GM19239 (cell line): ENCODE data around the gene SYT7.

Experiments used
- DNase-seq: peaks from one replicate; pipeline ENCODE4 v3.0.0; 2011; ENCODE audit warnings: low spot score; ENCODE audit not compliant: insufficient read length
- FAIRE-seq: peaks from 2 replicates; lab custom pipeline; 2011; peaks lifted over from hg19 to GRCh38; lab: Jason Lieb, UNC

The SYT7 gene

DNA sequence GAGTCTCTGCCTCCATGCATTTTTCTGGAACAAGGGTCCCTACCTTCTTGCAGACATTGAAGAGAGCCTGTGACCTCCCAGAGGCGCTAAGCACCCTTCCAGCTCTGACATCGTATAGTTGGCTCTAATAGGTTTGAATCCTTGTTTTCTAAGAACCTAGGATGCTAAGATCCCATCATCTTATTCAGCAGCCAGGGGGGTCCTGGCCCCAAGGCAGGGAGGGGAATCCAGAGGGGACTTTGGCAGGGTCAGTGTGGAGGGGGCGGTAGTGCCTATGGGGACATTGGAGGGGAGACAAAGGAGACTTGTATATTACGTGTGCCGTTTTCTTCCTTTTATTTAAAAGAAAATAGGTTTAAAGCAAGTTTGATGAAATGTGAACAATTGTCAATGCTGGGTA, 75.8 kb downstream of the SYT7 start:
- no peak for FAIRE-seq
- no peak for DNase-seq

DNA sequence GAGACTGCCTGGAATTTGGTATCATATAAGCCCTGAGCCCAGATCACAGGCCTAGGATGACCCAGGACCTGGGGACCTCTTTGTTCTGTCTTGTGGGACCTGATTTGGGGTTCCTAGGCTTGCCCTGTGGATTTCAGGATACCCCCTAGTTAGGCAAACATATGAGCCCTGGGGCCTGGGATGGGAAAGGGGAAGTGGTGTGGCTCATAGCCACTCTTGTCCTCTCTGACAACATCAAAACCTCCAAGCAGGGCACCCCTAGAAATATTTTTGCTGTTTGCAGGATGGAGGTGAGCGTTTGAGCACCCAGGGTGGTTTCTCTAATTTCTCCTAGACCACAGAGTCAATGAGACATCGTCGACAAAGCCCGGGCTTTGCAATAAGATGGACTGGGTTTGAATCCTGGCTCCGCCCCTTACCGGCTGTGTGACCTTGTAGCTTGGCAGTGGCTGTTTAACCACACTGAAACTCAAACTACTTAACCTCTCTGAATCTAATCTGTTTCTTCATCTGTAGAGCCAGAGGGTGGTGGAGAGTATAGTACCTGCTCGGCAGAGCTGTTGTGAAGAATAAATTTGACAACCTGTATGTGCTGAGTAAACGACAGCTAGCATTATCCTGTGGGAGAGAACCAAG, 77.6 kb downstream of the SYT7 start:
- DNase-seq: no peak
- FAIRE-seq: no peak

- DNase-seq (no peak), FAIRE-seq (no peak)
These were observed 78.4 kb downstream of the SYT7 start for GRCh38 chr11:61502522-61502921.

GRCh38 chr11:61499816-61500491, 80.9 kb downstream of the SYT7 start:
- no peak for FAIRE-seq
- no peak for DNase-seq

DNA sequence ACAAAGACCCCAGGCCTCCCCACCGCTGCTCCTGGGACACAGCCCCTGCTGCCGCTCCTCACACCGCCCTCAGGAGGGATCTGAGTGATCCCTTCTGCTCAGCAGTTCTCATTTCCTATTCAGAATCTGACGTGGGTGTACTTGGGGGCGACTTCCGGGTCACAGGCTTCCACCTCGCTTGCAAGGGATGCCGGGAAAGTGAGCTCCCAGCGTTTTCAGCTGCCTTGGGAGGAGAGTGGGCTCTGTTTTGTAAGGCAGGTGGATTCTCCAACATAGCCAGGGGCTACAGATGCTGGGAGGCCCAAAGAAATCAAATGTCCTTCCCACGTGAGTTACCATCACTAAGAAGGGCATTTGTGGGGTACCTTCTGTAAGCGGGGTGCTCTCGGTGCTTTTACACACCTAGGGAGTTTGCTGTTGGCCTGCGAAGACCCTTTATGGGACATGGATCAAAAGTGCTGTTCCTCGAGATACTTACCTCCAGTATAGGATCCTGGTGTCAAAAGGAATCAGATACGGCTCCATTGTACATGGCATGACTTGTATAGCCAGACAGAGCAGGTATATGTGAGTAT, 82.0 kb downstream of the SYT7 start:
- FAIRE-seq: no peak
- DNase-seq: no peak

DNA sequence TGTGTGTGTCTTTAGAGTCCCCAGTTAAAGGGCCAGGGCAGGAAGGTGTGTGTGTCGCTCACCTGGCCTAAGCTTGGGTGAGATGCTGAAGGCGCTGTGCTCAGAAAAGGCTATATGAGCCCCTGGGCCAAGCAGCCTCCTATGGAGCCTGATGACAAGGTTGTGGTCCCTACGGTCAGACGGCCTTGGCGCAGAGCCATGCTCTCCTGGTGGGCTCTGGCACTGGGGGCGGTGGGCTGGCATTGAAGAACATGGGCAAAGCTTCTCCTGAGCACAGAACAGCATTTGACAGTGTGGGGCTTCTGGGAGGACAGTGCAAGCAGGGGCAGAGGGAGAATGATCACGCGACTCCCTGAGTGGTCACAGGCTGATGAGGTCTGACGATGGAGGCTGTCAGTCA, 83.0 kb downstream of the SYT7 start:
- FAIRE-seq (no peak), DNase-seq (no peak)

- FAIRE-seq: no peak
- DNase-seq: no peak
These were observed 83.4 kb downstream of the SYT7 start for GRCh38 chr11:61497473-61497872.

GRCh38 chr11:61496602-61497400, 84.1 kb downstream of the SYT7 start:
- DNase-seq: no peak
- FAIRE-seq: no peak

DNA sequence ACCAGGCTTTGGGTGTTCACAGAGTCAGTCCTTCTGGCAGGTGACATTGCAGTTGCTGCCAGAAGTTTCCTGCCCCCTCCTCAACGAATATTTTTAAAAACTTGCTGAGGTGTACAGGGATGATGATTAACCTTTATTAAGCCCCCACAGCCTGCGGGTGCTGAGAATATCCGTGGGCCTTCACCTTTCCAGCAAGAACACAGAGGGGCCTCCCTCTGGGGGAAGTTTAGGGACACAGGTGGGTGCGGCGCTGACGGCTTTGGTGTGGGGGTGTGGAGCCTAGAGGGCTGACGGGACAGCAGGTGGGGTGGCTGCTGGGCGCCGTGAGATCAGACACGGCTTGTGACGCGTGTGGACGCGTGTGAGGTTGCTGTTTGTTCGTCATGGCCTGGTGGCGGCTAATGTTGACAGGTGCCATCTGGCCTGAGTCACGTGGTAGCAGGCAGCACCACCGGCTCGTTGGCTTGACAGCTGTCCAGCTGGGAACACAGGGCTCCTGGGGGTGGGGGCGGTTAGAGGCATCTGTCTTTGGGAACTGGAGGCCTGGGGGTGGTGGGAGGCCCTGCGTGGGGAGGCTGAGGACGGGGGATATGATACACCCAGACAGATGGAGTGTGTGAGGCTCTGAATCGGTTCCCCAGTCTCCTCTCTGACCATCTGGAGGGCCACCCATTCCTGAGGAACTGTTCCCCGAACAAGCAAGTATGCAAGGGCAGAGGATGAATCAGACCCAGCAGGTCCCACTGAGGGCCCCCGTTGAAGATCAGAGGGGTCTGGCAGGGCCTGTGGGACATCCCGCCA, 84.9 kb downstream of the SYT7 start:
- DNase-seq (no peak), FAIRE-seq (no peak)

GRCh38 chr11:61494381-61494961, 86.4 kb downstream of the SYT7 start:
- DNase-seq (no peak), FAIRE-seq (no peak)

DNA sequence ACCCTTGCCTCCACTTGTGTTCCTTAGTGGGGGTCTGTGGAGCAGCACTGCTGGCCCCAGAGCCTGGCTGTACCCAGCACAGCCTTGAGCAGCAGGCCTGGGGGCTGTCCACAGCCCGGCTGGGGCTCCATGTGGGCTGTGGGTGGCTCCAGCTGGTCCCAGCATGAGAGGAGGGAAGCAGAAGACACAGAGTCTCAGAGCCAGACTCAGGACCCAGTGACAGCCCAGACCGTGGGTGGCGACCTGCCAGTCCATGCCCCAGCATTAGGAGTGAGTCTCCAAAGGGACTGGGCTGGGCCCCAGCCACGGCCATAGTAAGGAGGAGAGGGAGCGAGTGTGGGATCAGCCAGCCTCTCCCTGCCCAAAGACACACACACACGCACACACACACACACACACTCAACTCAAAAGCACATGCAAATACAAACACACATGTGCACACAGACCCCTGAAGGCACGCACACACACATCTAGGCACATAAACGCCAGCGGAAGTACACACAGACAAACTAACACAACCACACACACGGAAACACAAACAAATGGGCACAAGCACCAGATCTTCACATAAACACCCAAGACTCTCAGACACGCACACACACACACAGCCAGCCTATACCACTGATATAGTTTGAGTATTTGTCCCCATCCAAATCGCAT, 89.0 kb downstream of the SYT7 start:
- no peak for FAIRE-seq
- DNase-seq: no peak

GRCh38 chr11:61489833-61490721, 90.8 kb downstream of the SYT7 start:
- FAIRE-seq (no peak), DNase-seq (no peak)

DNA sequence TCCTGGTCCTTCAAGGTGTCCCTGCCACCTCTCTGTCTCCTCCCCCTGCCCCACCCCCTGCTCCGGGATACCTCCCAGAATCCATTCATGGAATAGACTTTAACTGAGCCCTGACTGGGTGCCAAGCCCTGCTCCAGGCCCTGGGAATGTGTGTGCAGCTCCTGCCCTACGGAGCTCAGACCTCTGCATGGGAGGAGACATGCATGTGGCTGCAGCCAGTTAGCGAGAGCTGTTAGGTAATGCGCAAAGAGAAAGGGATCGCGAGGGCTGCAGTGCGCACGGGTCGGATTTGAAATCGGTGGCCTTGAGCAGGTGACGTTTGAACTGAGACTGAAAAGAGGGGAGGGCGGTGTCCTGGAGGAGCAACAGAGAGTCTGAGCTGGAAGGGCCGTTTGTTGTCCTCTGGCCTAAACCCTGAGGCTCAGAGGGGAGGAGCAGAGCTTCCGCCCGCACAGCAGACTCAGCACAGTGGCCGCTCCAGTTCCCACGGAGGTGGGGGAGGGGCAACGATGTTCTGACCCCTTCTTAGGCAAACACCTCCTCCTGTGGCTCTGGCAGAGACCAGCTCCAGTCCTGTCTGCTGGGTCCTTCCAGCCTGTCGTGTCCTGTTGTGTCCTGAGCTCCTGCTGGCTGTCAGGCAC, 92.1 kb downstream of the SYT7 start:
- no peak for FAIRE-seq

DNA sequence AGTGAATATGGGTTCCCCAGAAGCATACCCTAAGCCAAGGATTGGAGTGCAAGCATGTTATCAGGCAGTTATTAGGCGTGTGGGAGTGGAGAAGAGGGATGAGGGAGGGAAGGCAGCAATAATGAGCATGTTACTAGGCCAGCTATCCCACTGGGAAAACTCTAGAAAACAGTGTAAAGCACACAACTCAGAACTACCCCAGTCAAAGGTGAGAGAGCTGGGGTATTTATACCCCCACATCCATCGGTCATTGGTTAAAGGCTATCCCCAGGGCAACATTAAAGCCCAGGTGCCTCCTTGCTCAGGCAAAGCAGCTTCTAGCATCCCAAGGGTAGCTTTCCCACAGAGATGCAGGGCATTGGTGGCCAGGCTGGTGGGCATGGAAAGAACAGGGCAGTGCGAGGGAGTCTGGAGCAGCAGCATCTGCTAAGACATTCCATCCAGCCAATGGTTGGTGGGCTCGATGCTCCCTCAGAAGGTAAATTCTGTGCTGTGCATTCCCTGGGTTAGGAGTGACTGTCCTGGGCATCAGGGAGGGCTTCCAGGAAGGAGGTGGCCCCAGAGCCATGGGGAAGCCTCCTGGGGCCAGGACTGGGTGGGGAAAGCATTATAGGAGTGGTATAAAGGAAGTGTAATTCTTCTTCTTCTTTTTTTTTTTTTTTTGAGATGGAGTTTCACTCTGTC, 93.4 kb downstream of the SYT7 start:
- no peak for DNase-seq
- no peak for FAIRE-seq

More for the DNA sequence above, 92.1 kb downstream of the SYT7 start:
- DNase-seq: no peak

GRCh38 chr11:61486779-61487178, 94.1 kb downstream of the SYT7 start:
- FAIRE-seq (no peak), DNase-seq (no peak)

- no peak for FAIRE-seq
- DNase-seq: no peak
These were observed 94.8 kb downstream of the SYT7 start for GRCh38 chr11:61486011-61486620.

- FAIRE-seq: no peak
These were observed 95.8 kb downstream of the SYT7 start for GRCh38 chr11:61485080-61485479.

More at GRCh38 chr11:61485080-61485479, 95.8 kb downstream of the SYT7 start:
- DNase-seq: no peak
